Esophagus squamous epithelium (tissue), 4 donors: Measurements from ENCODE around the gene BAIAP2L2.

Source experiments
- POLR2A ChIP-seq, 4 donors: fragments of 450-650 bp; IDR thresholded peaks; one replicate each; pipeline ENCODE4 v1.6.1; 2017; ENCODE audit warnings: antibody characterized with exemption in 4 of 4, mild to moderate bottlenecking in 4 of 4, moderate library complexity in 3 of 4
- TF ChIP-seq, protein P1 (sequence below), 6 experiments: fragments of 450-650 bp in 4 of 6; fragments of 200-600 bp in 2 of 6; sonication (generic) in 2 of 6; IDR thresholded peaks; one replicate each; pipeline ENCODE4 v1.5.1; 2016 to 2019; ENCODE audit warnings: antibody characterized with exemption in 6 of 6, mild to moderate bottlenecking in 4 of 6, moderate library complexity in 4 of 6

DNA sequence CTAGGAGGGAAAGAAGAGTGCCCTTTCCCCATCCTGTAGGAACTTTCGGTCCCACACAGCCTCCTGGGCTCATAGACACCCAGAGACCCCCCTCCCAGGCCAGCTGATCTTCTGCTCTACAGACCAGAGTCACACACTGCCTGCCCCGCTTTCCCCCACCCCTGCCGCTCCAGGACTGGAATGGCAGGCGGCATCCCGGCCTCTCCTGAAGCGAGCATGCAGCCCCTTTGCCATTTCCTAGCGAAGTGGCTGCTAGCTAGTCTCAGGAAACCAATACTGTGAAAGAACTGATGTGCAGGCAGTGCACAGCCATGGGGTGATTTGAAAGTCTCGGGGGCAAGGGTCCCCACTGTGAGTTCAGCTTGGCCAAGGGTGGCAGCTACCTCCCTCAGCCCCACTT is 44.9 kb downstream of the BAIAP2L2 start:
- TF ChIP-seq, protein P1, sequence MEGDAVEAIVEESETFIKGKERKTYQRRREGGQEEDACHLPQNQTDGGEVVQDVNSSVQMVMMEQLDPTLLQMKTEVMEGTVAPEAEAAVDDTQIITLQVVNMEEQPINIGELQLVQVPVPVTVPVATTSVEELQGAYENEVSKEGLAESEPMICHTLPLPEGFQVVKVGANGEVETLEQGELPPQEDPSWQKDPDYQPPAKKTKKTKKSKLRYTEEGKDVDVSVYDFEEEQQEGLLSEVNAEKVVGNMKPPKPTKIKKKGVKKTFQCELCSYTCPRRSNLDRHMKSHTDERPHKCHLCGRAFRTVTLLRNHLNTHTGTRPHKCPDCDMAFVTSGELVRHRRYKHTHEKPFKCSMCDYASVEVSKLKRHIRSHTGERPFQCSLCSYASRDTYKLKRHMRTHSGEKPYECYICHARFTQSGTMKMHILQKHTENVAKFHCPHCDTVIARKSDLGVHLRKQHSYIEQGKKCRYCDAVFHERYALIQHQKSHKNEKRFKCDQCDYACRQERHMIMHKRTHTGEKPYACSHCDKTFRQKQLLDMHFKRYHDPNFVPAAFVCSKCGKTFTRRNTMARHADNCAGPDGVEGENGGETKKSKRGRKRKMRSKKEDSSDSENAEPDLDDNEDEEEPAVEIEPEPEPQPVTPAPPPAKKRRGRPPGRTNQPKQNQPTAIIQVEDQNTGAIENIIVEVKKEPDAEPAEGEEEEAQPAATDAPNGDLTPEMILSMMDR (IDR thresholded peaks at IDR 0.05): no peak
- TF ChIP-seq POLR2A (IDR thresholded peaks at IDR 0.05): no peak
